Activated CD8-positive, alpha-beta T cell treated with anti-CD3 and anti-CD28 coated beads for 36 hours (primary cell): Measurements from ENCODE around the gene SLC39A11. TPM values are rescaled to one million over a fixed set of nuclear protein-coding genes. Genes with fewer than 3 reads are reported as not detected.

ENCODE experiments used
- ATAC-seq: fragments of 200-7000 bp; cut with Tn5 transposase; one replicate; pipeline ENCODE4 v1.10.0; 2021; ENCODE audit warnings: mild to moderate bottlenecking, moderate library complexity
- CTCF ChIA-PET: fragments of 350-600 bp; sonication (Branson Sonifier 250); formaldehyde crosslinking; loops from one replicate; lab custom pipeline; 2021; ENCODE audit warnings: antibody characterized with exemption; lab: Charles Lee
- POLR2A ChIA-PET: fragments of 350-600 bp; sonication (Branson Sonifier 250); formaldehyde crosslinking; loops from one replicate; lab custom pipeline; 2021; ENCODE audit warnings: antibody characterized with exemption; lab: Charles Lee
- DNase-seq: peaks from one replicate; pipeline ENCODE4 v3.0.0-alpha.2; 2020
- H3K27ac Mint-ChIP-seq: one replicate; pipeline ENCODE4 v1.8.0; 2021; ENCODE audit warnings: mild to moderate bottlenecking, mixed read lengths
- H3K27me3 Mint-ChIP-seq: one replicate; pipeline ENCODE4 v1.8.0; 2021; ENCODE audit warnings: mixed read lengths
- H3K36me3 Mint-ChIP-seq: one replicate; pipeline ENCODE4 v1.8.0; 2021; ENCODE audit warnings: low read depth, mixed read lengths
- H3K4me1 Mint-ChIP-seq: one replicate; pipeline ENCODE4 v1.8.0; 2021; ENCODE audit warnings: low read depth, mixed read lengths
- H3K4me3 Mint-ChIP-seq: one replicate; pipeline ENCODE4 v1.8.0; 2021; ENCODE audit warnings: mild to moderate bottlenecking, moderate library complexity, mixed read lengths
- H3K9me3 Mint-ChIP-seq: one replicate; pipeline ENCODE4 v1.8.0; 2021; ENCODE audit warnings: mixed read lengths
- intact Hi-C: fragments of 100-400 bp; cut with micrococcal nuclease; formaldehyde crosslinking; loops from one replicate; pipeline ENCODE4 v1.10.0; 2022
- total RNA-seq, 2 experiments: library from RNA; stranded (reverse); gene quantifications; one replicate each; pipeline ENCODE4 v1.2.3, GENCODE V29; 2021
- TF ChIP-seq, protein P1 (sequence below): fragments of 200-600 bp; IDR thresholded peaks from one replicate; pipeline ENCODE4 v1.8.0; 2022; ENCODE audit warnings: antibody characterized with exemption, mild to moderate bottlenecking

Gene SLC39A11
- total RNA-seq, 2 experiments from 2014 or later, result 14.4 to 14.9 TPM

GRCh38 chr17:72699545-72699944, 392.9 kb downstream of the SLC39A11 start:
- H3K9me3 Mint-ChIP-seq, result no peaks in the 10 kb centered on the region
- H3K4me1 Mint-ChIP-seq, result peaks cover 3% of the 10 kb centered on the region
- H3K36me3 Mint-ChIP-seq, result no peaks in the 10 kb centered on the region
- H3K4me3 Mint-ChIP-seq, result no peak overlapping the region
- ChIA-PET POLR2A (no interaction called here), CTCF (interaction anchor here (1.4 kb wide), 1 partner anchor 139 kb away, joined by 3 read pairs; no protein-coding TSS in a partner anchor)
- TF ChIP-seq, protein P1, sequence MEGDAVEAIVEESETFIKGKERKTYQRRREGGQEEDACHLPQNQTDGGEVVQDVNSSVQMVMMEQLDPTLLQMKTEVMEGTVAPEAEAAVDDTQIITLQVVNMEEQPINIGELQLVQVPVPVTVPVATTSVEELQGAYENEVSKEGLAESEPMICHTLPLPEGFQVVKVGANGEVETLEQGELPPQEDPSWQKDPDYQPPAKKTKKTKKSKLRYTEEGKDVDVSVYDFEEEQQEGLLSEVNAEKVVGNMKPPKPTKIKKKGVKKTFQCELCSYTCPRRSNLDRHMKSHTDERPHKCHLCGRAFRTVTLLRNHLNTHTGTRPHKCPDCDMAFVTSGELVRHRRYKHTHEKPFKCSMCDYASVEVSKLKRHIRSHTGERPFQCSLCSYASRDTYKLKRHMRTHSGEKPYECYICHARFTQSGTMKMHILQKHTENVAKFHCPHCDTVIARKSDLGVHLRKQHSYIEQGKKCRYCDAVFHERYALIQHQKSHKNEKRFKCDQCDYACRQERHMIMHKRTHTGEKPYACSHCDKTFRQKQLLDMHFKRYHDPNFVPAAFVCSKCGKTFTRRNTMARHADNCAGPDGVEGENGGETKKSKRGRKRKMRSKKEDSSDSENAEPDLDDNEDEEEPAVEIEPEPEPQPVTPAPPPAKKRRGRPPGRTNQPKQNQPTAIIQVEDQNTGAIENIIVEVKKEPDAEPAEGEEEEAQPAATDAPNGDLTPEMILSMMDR, result no peak
- ATAC-seq, result no peak
- H3K27ac Mint-ChIP-seq, result no peak overlapping the region
- DNase-seq, result no peak
- intact Hi-C loops, result no loop called here
- H3K27me3 Mint-ChIP-seq, result no peaks in the 10 kb centered on the region

DNA sequence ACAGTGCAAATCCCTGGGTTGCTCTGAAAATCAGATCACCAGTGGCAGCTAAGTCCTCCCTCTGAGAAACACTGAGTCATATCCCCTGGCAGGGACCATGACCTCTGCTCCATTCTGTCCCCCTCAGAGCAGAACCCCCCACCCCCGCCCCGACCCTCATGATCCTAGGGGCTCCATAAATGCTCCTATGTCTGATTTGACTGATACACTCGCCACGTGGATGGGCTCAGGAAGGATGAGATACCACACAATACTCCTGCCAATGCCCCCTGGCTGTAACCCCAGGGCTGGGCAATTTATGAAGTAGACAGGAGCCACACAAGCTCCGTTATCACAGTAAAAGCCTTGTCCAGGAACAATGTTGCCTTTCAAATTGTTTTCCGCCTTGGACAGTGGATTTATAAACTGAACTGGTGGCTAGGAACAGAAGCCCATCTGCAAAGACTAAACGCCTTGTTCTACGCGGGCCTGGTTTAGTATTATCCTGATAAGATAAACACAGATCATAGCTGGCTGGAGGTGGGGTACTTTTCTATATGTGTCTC, 394.8 kb downstream of the SLC39A11 start:
- no peak for ATAC-seq
- no peaks in the 10 kb centered on the region for H3K27me3 Mint-ChIP-seq
- POLR2A ChIA-PET, result no interaction called here
- H3K36me3 Mint-ChIP-seq, result no peaks in the 10 kb centered on the region
- peaks cover 3% of the 10 kb centered on the region for H3K4me1 Mint-ChIP-seq
- CTCF ChIA-PET, result interaction anchor here (1.3 to 1.6 kb wide), 2 partner anchors 141 to 672 kb away, joined by 3 to 4 read pairs; no protein-coding TSS in a partner anchor
- H3K9me3 Mint-ChIP-seq, result no peaks in the 10 kb centered on the region
- TF ChIP-seq, protein P1, result no peak
- no peak overlapping the region for H3K4me3 Mint-ChIP-seq
- no peak for DNase-seq
- intact Hi-C loops, result no loop called here
- no peak overlapping the region for H3K27ac Mint-ChIP-seq

DNA sequence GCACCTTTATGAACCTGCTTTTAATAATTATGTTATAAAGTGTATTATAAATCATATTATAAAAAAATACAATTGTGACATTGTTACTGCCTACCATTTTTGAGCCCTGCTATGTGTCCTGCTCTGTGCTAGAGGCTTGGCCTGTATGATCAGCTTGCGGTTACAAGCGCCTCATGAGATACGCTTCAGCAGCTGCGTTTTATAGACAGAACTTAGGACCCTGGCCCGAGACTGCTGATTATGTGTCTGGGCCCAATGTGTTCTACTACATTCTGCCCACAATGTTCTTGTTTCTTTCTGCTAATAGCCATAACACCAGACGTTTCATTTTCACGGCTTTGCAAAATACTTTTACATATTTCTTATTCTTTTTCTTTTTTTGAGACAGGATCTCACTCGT, 395.8 kb downstream of the SLC39A11 start:
- intact Hi-C loops, result no loop called here
- ChIA-PET CTCF (interaction anchor here (1.3 kb wide), 1 partner anchor 140 kb away, joined by 3 read pairs; no protein-coding TSS in a partner anchor), POLR2A (no interaction called here)

DNA sequence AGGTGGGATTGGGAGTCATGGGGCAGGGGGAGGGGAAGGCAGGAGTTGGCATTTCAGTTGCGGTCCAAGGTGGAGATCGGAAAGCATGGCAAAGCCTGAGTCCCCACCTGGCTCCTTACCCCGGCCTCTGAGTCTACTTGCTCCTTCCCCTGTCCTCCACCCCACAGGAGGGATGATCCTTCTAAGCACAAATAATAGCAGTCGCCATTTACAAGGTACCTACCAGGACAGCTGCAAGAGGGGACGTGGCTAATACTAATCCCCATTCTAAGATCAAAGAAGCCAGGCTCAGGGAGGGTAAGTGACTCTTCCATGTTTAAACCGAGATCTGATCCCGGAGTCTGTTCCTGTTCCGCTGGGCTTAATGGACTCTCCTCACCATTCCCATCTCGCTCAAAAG, 396.3 kb downstream of the SLC39A11 start:
- Mint-ChIP-seq H3K4me3 (no peak overlapping the region), H3K27ac (no peak overlapping the region), H3K4me1 (no peaks in the 10 kb centered on the region), H3K9me3 (no peaks in the 10 kb centered on the region), H3K36me3 (no peaks in the 10 kb centered on the region), H3K27me3 (no peaks in the 10 kb centered on the region)
- DNase-seq (no peak), ATAC-seq (no peak)
- intact Hi-C loops, result no loop called here
- POLR2A ChIA-PET, result no interaction called here
- TF ChIP-seq, protein P1, result no peak
- CTCF ChIA-PET, result no interaction called here

More for the DNA sequence above, 395.8 kb downstream of the SLC39A11 start:
- H3K36me3 Mint-ChIP-seq, result no peaks in the 10 kb centered on the region
- no peaks in the 10 kb centered on the region for H3K27me3 Mint-ChIP-seq
- H3K4me1 Mint-ChIP-seq, result no peaks in the 10 kb centered on the region
- no peak overlapping the region for H3K27ac Mint-ChIP-seq
- ATAC-seq, result no peak
- TF ChIP-seq, protein P1, result no peak
- H3K4me3 Mint-ChIP-seq, result no peak overlapping the region
- DNase-seq, result no peak
- no peaks in the 10 kb centered on the region for H3K9me3 Mint-ChIP-seq

- H3K36me3 Mint-ChIP-seq, result no peaks in the 10 kb centered on the region
- H3K27ac Mint-ChIP-seq, result no peak overlapping the region
- POLR2A ChIA-PET, result no interaction called here
- H3K9me3 Mint-ChIP-seq, result no peaks in the 10 kb centered on the region
- TF ChIP-seq, protein P1, result no peak
- H3K4me3 Mint-ChIP-seq, result no peak overlapping the region
- DNase-seq (no peak), ATAC-seq (no peak)
- intact Hi-C loops, result no loop called here
- CTCF ChIA-PET, result interaction anchor here (1.4 to 1.8 kb wide), 2 partner anchors 31 to 137 kb away, joined by 4 read pairs; no protein-coding TSS in a partner anchor
- no peaks in the 10 kb centered on the region for H3K27me3 Mint-ChIP-seq
- H3K4me1 Mint-ChIP-seq, result no peaks in the 10 kb centered on the region
Measured at GRCh38 chr17:72693956-72694355, 398.5 kb downstream of the SLC39A11 start.
